ENCODE results near the gene SLC26A9.
"Not testable (repeated sequence)": the region's sequence is repeated elsewhere in the genome, so short reads cannot be mapped to it uniquely, and the experiment has no call there.

The SLC26A9 gene

GRCh38 chr1:205889706-205890105 is 53.5 kb downstream of the SLC26A9 start:
- peak; percentile 25 for DNase-seq (ENCODE audit: low read depth)

- DNase-seq (ENCODE audit: low read depth): not testable (repeated sequence)
Observed at GRCh38 chr1:205889006-205889405, 54.2 kb downstream of the SLC26A9 start.

GRCh38 chr1:205883792-205884191 is 59.5 kb downstream of the SLC26A9 start:
- no peak for DNase-seq (ENCODE audit: low read depth)

- DNase-seq (ENCODE audit: low read depth): no peak
Observed at GRCh38 chr1:205880923-205881322, 62.3 kb downstream of the SLC26A9 start.

- no peak for DNase-seq (ENCODE audit: low read depth)
Observed at GRCh38 chr1:205879974-205880373, 63.3 kb downstream of the SLC26A9 start.

- no peak for DNase-seq (ENCODE audit: low read depth)
Observed at GRCh38 chr1:205878026-205878425, 65.2 kb downstream of the SLC26A9 start.

- DNase-seq (ENCODE audit: low read depth): not testable (repeated sequence)
Observed at GRCh38 chr1:205873148-205873547, 70.1 kb downstream of the SLC26A9 start.

- no peak for DNase-seq (ENCODE audit: low read depth)
Observed at GRCh38 chr1:205870236-205870635, 73.0 kb downstream of the SLC26A9 start.
